Sigmoid colon (tissue), 7 donors: Measurements from ENCODE around the gene B3GNT5. TPM values are rescaled to one million over a fixed set of nuclear protein-coding genes. Genes with fewer than 3 reads are reported as not detected.

Source experiments
- DNase-seq: peaks from one replicate; pipeline ENCODE4 v3.0.0-alpha.2; 2019
- H3K27ac ChIP-seq, 4 donors: fragments of 200-600 bp; sonication (generic); one replicate each; pipeline ENCODE4 v1.5.1; 2016 to 2019; ENCODE audit warnings: mild to moderate bottlenecking in 1 of 4
- H3K27me3 ChIP-seq, 3 donors: fragments of 200-600 bp; sonication (generic); one replicate each; pipeline ENCODE4 v1.5.1; 2019; ENCODE audit warnings: mild to moderate bottlenecking in 1 of 3
- H3K36me3 ChIP-seq, 4 donors: fragments of 200-600 bp; sonication (generic); one replicate each; pipeline ENCODE4 v1.5.1; 2016 to 2019
- H3K4me1 ChIP-seq, 4 donors: fragments of 200-600 bp; sonication (generic); one replicate each; pipeline ENCODE4 v1.5.1; 2017 to 2019
- H3K4me3 ChIP-seq, 4 donors: fragments of 200-600 bp; sonication (generic); one replicate each; pipeline ENCODE4 v1.5.1; 2017 to 2019; ENCODE audit warnings: mild to moderate bottlenecking in 2 of 4, moderate library complexity in 1 of 4
- H3K9me3 ChIP-seq, 4 donors: fragments of 200-600 bp in 3 of 4; sonication (generic) in 3 of 4; one replicate each; pipeline versions ENCODE4 v1.5.1 to v1.6.1; 2013 to 2019
- EP300 ChIP-seq, 4 donors: sonication (generic); formaldehyde crosslinking; IDR thresholded peaks; one replicate each; pipeline ENCODE4 v1.6.1; 2017; ENCODE audit warnings: antibody characterized with exemption in 4 of 4
- POLR2A ChIP-seq, 2 donors: fragments of 450-650 bp; IDR thresholded peaks; one replicate each; pipeline ENCODE4 v1.6.1; 2016; ENCODE audit warnings: antibody characterized with exemption in 2 of 2, mild to moderate bottlenecking in 2 of 2, moderate library complexity in 2 of 2
- POLR2AphosphoS5 ChIP-seq, 4 donors: sonication (generic); formaldehyde crosslinking; IDR thresholded peaks; one replicate each; pipeline ENCODE4 v1.6.1; 2017; ENCODE audit warnings: antibody characterized with exemption in 4 of 4
- WGBS, 2 donors: extraction: QIAGEN DNeasy Blood & Tissue Kit; methylation state at CpG; one replicate each; pipeline ENCODE4 v1.1.7; 2013; 5-methylcytosine and 5-hydroxymethylcytosine counted together
- intact Hi-C: fragments of 100-400 bp; cut with DNase I; formaldehyde crosslinking; loops from one replicate; pipeline ENCODE4 v1.15.1; 2023
- polyA plus RNA-seq, 3 donors: library from polyadenylated mRNA; stranded (reverse); fragments of 200-250 nt; gene quantifications; one replicate each; pipeline ENCODE4 v1.2.3, GENCODE V29; 2013
- small RNA-seq, 3 donors: library from RNA; depleted of rRNA; stranded (forward); fragments of <200 nt; gene quantifications; one replicate each; pipeline ENCODE3, GENCODE V24; 2016
- total RNA-seq, 4 donors: library from RNA; depleted of rRNA; stranded (reverse); fragments of >200 nt; gene quantifications; one replicate each; pipeline ENCODE4 v1.1.0, GENCODE V29; 2016
- TF ChIP-seq, protein P1 (sequence below), 4 experiments: fragments of 450-650 bp in 3 of 4; fragments of 200-600 bp in 1 of 4; IDR thresholded peaks; one replicate each; pipeline ENCODE4 v1.5.1; 2016 to 2019; ENCODE audit warnings: antibody characterized with exemption in 4 of 4, mild to moderate bottlenecking in 3 of 4, moderate library complexity in 2 of 4
- donor health status: healthy with polysubstance abuse.
- donor health status: Bipolar disorder and iron deficiency.
- donor health status: healthy.

Gene B3GNT5
- total and polyA plus RNA-seq, 7 donors = 2.2 to 29.6 (median 4.2) TPM

DNA sequence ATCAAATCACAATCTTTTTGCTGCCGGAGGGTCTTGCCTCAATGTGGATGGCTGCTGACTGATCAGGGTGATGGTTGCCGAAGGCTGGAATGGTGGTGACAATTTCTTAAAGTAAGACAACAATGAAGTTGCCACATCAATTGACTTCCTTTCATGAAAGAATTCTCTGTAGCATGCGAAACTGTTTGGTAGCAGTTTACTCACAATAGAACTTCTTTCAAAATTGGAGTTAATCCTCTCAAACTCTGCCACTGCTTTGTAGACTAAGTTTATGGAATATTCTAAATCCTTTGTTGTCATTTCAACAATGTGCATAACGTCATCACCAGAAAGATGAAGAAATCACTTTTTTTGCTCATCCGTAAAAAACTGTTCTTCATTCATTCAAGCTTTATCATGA is 65.8 kb downstream of the B3GNT5 start:
- TF ChIP-seq POLR2AphosphoS5 (IDR thresholded peaks at IDR 0.05) (no peak), POLR2A (IDR thresholded peaks at IDR 0.05) (no peak), EP300 (IDR thresholded peaks at IDR 0.05) (no peak)
- TF ChIP-seq, protein P1, sequence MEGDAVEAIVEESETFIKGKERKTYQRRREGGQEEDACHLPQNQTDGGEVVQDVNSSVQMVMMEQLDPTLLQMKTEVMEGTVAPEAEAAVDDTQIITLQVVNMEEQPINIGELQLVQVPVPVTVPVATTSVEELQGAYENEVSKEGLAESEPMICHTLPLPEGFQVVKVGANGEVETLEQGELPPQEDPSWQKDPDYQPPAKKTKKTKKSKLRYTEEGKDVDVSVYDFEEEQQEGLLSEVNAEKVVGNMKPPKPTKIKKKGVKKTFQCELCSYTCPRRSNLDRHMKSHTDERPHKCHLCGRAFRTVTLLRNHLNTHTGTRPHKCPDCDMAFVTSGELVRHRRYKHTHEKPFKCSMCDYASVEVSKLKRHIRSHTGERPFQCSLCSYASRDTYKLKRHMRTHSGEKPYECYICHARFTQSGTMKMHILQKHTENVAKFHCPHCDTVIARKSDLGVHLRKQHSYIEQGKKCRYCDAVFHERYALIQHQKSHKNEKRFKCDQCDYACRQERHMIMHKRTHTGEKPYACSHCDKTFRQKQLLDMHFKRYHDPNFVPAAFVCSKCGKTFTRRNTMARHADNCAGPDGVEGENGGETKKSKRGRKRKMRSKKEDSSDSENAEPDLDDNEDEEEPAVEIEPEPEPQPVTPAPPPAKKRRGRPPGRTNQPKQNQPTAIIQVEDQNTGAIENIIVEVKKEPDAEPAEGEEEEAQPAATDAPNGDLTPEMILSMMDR (IDR thresholded peaks at IDR 0.05) = no peak
- no peak overlapping the region for H3K27ac ChIP-seq
- intact Hi-C loops = no loop called here
- H3K4me1 ChIP-seq = no peaks in the 10 kb centered on the region
- no peaks in the 10 kb centered on the region for H3K9me3 ChIP-seq
- H3K27me3 ChIP-seq = no peaks in the 10 kb centered on the region
- H3K36me3 ChIP-seq = no peaks in the 10 kb centered on the region
- no peak overlapping the region for H3K4me3 ChIP-seq
- WGBS, 2 donors = 71 to 90% methylated on average over 5 of the region's 5 CpGs
- DNase-seq = no peak

DNA sequence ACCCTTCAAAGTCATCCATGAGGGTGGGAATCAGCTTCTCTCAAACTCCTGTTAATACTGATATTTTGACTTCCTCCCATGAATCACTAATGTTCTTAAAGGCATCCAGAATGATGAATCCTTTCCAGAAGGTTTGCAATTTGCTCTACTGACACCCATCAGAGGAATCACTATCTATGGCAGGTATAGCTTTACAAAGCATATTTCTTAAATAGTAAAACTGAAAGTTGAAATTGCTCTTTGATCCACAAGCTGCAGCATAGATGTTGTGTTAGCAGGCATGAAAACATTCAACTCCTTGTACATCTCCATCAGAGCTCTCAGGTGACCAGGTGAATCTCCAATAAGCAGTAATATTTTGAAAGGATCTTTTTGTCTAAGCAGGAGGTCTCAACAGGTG is 66.3 kb downstream of the B3GNT5 start:
- no peak overlapping the region for H3K4me3 ChIP-seq
- DNase-seq = no peak
- no peak overlapping the region for H3K27ac ChIP-seq
- no peaks in the 10 kb centered on the region for H3K4me1 ChIP-seq
- TF ChIP-seq POLR2A (IDR thresholded peaks at IDR 0.05) = no peak
- no peak for TF ChIP-seq POLR2AphosphoS5 (IDR thresholded peaks at IDR 0.05)
- TF ChIP-seq, protein P1 (IDR thresholded peaks at IDR 0.05) = no peak
- TF ChIP-seq EP300 (IDR thresholded peaks at IDR 0.05) = no peak
- no peaks in the 10 kb centered on the region for H3K36me3 ChIP-seq
- no peaks in the 10 kb centered on the region for H3K9me3 ChIP-seq
- intact Hi-C loops = no loop called here
- H3K27me3 ChIP-seq = no peaks in the 10 kb centered on the region

Small RNAs within 50 kb of the gene (small RNA-seq; reads per million reads assigned to genes)
- 0 reads per million in 3 donors for gene RNA5SP151

Other genes with a start within 250 kb of the B3GNT5 start
- gene MCCC1, start 153.8 kb upstream of the B3GNT5 start, total RNA-seq = 10 to 100 TPM; 19.7 to 28.2 (median 21.5) TPM
- 10 to 100 TPM; 18.0 to 26.8 (median 21.4) TPM for gene MCCC1, start 153.8 kb upstream of the B3GNT5 start, polyA plus RNA-seq
- not detected for gene LAMP3, start 90.5 kb upstream of the B3GNT5 start, total RNA-seq
- gene LAMP3, start 90.5 kb upstream of the B3GNT5 start, polyA plus RNA-seq = 1 to 10 TPM in 1 of 3 donors, under 1 TPM in 2; 0.60 to 9.5 (median 0.69) TPM
- 1 to 10 TPM in 3 of 4 donors, under 1 TPM in 1; 0.99 to 5.0 (median 4.4) TPM for gene MCF2L2, start 175.4 kb downstream of the B3GNT5 start, total RNA-seq
- 1 to 10 TPM in 2 of 3 donors, not detected in 1; 2.4 to 3.9 TPM for gene MCF2L2, start 175.4 kb downstream of the B3GNT5 start, polyA plus RNA-seq